AG04449 (cell line): ENCODE data around the gene PARD3B.

Experiments used
- CTCF ChIA-PET: fragments of 350-600 bp; formaldehyde crosslinking; extraction: SDS; loops from one replicate; lab custom pipeline; 2021; ENCODE audit warnings: antibody characterized with exemption; lab: Yijun Ruan, JAX
- POLR2A ChIA-PET: fragments of 400-600, 350-600 bp; formaldehyde crosslinking; extraction: SDS; loops from one replicate; lab custom pipeline; 2020; ENCODE audit warnings: antibody characterized with exemption, inconsistent platforms; lab: Yijun Ruan, JAX
- DNase-seq: peaks from one replicate; pipeline ENCODE4 v3.0.0-alpha.2; 2010; ENCODE audit warnings: low read depth, low spot score
- H3K4me3 ChIP-seq: 2 replicates; pipeline ENCODE4 v1.5.1; 2011; ENCODE audit warnings: low read depth, mild to moderate bottlenecking, control low read depth, low read length
- TF ChIP-seq, protein P1 (sequence below): IDR thresholded peaks from one replicate; pipeline ENCODE4 v1.5.1; 2011; ENCODE audit warnings: mild to moderate bottlenecking, moderate library complexity, low read length, control low read depth, inconsistent platforms; ENCODE audit not compliant: insufficient read depth; ENCODE audit errors: missing control alignments

The PARD3B gene

DNA sequence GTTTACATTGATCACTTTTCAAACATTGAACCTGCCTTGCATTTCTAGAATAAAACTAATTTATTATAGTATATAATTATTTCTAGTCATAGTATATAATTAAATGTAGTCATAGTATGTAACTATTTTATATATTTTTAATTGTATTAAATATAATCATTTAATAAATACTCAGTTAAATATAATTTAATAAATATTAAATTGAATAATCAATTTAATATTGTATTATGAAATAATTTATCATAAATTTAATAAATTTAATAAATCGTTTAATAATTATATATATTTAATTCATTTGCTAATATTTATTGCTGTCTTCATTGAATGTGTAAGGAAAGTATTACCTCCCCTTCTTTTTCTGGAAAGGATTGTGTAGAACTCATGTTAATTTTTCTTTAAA lies 911.4 kb downstream of the PARD3B start:
- ChIA-PET CTCF (no interaction called here), POLR2A (no interaction called here)

GRCh38 chr2:205460217-205460616 lies 914.9 kb downstream of the PARD3B start:
- no peak overlapping the region for H3K4me3 ChIP-seq
- DNase-seq: no peak
- TF ChIP-seq, protein P1, sequence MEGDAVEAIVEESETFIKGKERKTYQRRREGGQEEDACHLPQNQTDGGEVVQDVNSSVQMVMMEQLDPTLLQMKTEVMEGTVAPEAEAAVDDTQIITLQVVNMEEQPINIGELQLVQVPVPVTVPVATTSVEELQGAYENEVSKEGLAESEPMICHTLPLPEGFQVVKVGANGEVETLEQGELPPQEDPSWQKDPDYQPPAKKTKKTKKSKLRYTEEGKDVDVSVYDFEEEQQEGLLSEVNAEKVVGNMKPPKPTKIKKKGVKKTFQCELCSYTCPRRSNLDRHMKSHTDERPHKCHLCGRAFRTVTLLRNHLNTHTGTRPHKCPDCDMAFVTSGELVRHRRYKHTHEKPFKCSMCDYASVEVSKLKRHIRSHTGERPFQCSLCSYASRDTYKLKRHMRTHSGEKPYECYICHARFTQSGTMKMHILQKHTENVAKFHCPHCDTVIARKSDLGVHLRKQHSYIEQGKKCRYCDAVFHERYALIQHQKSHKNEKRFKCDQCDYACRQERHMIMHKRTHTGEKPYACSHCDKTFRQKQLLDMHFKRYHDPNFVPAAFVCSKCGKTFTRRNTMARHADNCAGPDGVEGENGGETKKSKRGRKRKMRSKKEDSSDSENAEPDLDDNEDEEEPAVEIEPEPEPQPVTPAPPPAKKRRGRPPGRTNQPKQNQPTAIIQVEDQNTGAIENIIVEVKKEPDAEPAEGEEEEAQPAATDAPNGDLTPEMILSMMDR: no peak
- CTCF ChIA-PET: no interaction called here
- POLR2A ChIA-PET: no interaction called here

More for the DNA sequence above, 911.4 kb downstream of the PARD3B start:
- H3K4me3 ChIP-seq: no peak overlapping the region
- DNase-seq: no peak
- TF ChIP-seq, protein P1: no peak

GRCh38 chr2:205461169-205461568 lies 915.9 kb downstream of the PARD3B start:
- TF ChIP-seq, protein P1: no peak
- ChIA-PET CTCF (no interaction called here), POLR2A (no interaction called here)
- no peak overlapping the region for H3K4me3 ChIP-seq
- no peak for DNase-seq

- H3K4me3 ChIP-seq: no peak overlapping the region
- ChIA-PET CTCF (no interaction called here), POLR2A (no interaction called here)
- DNase-seq: no peak
- TF ChIP-seq, protein P1: no peak
Observed at GRCh38 chr2:205461678-205462665, 916.7 kb downstream of the PARD3B start.

DNA sequence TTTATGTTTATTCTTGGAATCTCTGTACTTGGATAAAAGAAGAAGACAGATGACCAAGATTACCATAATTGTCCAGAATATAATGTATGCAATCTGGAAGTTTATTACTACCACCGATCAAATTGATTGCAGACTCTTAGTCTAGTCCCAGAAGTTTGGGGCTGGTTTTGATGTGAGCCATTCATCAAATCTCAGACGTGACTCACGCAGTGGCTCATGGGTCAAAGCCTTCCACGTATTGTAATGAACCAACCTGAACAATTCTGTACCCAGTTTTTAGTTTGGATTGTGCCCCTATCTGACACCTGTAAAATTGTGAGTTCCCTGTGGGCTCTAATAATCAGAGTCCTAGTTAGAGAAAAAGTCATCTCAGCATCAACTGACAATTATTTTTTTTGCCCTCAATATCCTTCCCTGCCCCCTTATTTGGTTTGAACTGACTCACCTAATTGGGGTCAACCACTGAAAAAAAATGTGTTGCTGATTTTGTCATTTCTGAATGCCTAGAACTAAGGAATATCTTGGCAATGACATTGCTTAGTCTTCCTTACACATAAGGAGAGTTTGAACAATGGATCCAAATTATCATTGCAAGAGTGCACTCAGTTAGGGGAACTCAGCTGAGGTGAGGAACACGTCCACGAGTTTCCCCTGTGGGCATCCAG lies 917.5 kb downstream of the PARD3B start:
- ChIA-PET POLR2A (no interaction called here), CTCF (no interaction called here)
- no peak overlapping the region for H3K4me3 ChIP-seq
- DNase-seq: no peak
- TF ChIP-seq, protein P1: no peak

DNA sequence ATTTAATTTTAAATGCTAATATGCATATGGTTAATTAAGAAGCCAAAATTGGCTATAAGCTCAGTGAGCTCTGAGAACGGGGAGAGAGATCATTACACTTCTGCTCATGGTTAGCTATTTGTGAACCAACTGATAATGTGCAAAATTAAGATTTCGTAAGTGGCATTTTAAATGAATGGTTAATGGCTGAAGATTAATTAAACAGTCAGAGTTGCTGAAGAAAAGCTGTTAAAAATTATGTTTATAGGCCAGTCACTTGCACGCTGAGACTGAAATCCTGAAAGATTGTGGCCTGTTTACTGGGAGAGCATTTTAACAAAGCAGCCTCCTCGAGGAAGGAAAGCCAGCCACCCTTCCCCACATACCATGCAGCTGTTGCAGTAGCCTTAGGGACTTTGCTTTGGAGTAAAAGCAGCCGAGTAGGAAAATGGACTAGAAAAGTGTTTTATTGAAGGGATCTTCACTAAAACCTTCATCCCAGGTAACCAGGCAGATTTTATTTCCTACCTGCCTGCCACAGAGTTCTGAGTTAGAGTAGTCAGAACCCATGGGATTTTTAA lies 918.3 kb downstream of the PARD3B start:
- ChIA-PET CTCF (no interaction called here), POLR2A (no interaction called here)
- no peak overlapping the region for H3K4me3 ChIP-seq
- no peak for DNase-seq
- TF ChIP-seq, protein P1: no peak
